Epithelial cell of proximal tubule (primary cell): ENCODE data around the gene KCTD11. TPM values are rescaled to one million over a fixed set of nuclear protein-coding genes. Genes with fewer than 3 reads are reported as not detected.

ENCODE experiments used
- DNase-seq: peaks from one replicate; pipeline ENCODE4 v3.0.0-alpha.2; 2011; ENCODE audit warnings: low read depth
- H3K4me3 ChIP-seq: 2 replicates; pipeline ENCODE4 v1.5.1; 2011; ENCODE audit warnings: low read depth, mild to moderate bottlenecking, low read length
- CTCF ChIP-seq: conservative IDR thresholded peaks from 2 replicates; pipeline ENCODE4 v1.5.1; 2012; ENCODE audit warnings: low read depth, mild to moderate bottlenecking, low read length
- total RNA-seq: library from RNA; depleted of rRNA; stranded (reverse); fragments of >200 nt; gene quantifications from 2 replicates; pipeline ENCODE4 v1.2.3, GENCODE V29; 2015

The KCTD11 gene
- total RNA-seq, 1 donor from 2014 or later, result 12.3 TPM

DNA sequence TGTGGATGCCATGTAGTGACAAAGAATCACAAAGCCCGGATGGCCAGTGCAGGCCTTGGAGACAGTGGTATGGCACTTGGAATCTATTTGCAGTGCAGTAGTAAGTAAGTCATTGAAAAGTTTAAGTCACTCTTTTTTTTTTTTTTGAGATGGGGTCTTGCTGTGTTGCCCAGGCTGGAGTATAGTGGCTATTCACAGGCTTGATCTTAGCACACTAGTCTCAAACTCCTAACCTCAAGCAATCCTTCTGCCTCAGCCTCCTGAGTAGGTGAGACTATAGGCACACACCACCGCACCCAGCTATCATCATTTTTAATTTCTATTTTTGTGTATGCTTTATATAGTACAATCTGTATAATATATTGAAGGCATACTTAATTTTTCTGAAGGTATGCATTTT lies 46.6 kb downstream of the KCTD11 start:
- no peak for DNase-seq
- H3K4me3 ChIP-seq, result no peak overlapping the region
- TF ChIP-seq CTCF, result no peak

DNA sequence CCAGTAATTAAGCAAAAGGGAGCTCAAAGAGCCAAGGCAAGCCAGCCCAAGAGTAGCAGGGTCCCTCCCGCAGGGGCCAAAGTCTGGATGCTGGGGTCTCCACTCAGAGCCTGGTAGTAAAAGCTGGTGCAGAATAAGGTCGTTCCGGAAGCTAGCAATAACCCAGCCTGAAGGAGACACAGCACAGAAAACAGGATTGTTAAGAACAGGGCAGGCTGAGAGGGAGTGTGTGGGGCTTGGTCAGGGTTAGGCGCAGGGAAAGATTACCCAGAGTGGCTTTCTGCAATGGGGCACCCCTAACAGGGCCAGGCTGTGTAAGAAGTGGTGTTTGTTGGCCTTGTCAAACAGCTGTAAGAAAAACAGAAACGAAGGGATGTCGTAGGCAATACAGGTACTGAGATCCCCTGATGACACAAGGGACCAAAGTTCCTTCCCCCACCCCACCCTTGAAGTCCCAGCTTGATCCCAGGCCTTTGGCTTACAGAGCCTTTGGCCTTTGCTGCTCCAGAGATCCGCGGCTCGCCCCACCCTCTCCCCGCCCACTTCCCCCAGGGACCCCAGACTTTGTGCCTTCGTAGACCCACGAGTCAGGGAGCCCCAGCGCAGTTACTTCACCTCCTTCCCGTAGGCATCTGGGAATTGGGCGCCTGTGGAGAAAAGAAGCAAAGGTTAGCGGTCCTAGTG lies 51.2 kb downstream of the KCTD11 start:
- peak overlapping the region; percentile 71 for H3K4me3 ChIP-seq
- DNase-seq, result no peak
- TF ChIP-seq CTCF, result no peak

- no peak for DNase-seq
- TF ChIP-seq CTCF, result no peak
- H3K4me3 ChIP-seq, result peak overlapping the region; percentile 71
Measured at GRCh38 chr17:7403727-7403976, 51.7 kb downstream of the KCTD11 start.

- H3K4me3 ChIP-seq, result peak within 1 kb of the TSS; percentile 71
- no peak for TF ChIP-seq CTCF
- DNase-seq, result peak; percentile 95
Measured at GRCh38 chr17:7403977-7404736, 52.2 kb downstream of the KCTD11 start, which contains the start of gene TMEM256. TSS of gene TMEM256 (minus strand) at chr17:7404097. CDS start at chr17:7404084, 13 bp downstream.

Other genes with a start within 250 kb of the KCTD11 start
- not detected in 2 replicates for gene ASGR2, start 237.3 kb upstream of the KCTD11 start, total RNA-seq
- 0.72 and 5.1 TPM in 2 replicates for gene ASGR1, start 172.8 kb upstream of the KCTD11 start, total RNA-seq
- gene DLG4, start 132.3 kb upstream of the KCTD11 start, total RNA-seq, result 2.6 and 7.8 TPM in 2 replicates
- 320 and 573 TPM in 2 replicates for gene ACADVL, start 132.2 kb upstream of the KCTD11 start, total RNA-seq
- gene DVL2, start 117.6 kb upstream of the KCTD11 start, total RNA-seq, result 46.5 and 68.0 TPM in 2 replicates
- gene PHF23, start 112.7 kb upstream of the KCTD11 start, total RNA-seq, result 27.1 and 42.8 TPM in 2 replicates
- 298 and 570 TPM in 2 replicates for gene GABARAP, start 109.7 kb upstream of the KCTD11 start, total RNA-seq
- gene CTDNEP1, start 100.4 kb upstream of the KCTD11 start, total RNA-seq, result 36.4 and 58.5 TPM in 2 replicates
- gene ELP5, start 99.9 kb upstream of the KCTD11 start, total RNA-seq, result 37.0 and 54.8 TPM in 2 replicates
- 105 and 200 TPM in 2 replicates for gene CLDN7, start 89.7 kb upstream of the KCTD11 start, total RNA-seq
- gene SLC2A4, start 70.4 kb upstream of the KCTD11 start, total RNA-seq, result 0.23 and 0.36 TPM in 2 replicates
- gene YBX2, start 57.5 kb upstream of the KCTD11 start, total RNA-seq, result 0.14 and 0.35 TPM in 2 replicates
- 353 and 817 TPM in 2 replicates for gene EIF5A, start 44.5 kb upstream of the KCTD11 start, total RNA-seq
- 91.5 and 104 TPM in 2 replicates for gene GPS2, start 36.8 kb upstream of the KCTD11 start, total RNA-seq
- gene NEURL4, start 22.8 kb upstream of the KCTD11 start, total RNA-seq, result 13.4 and 19.3 TPM in 2 replicates
- gene ACAP1, start 15.6 kb upstream of the KCTD11 start, total RNA-seq, result 0.81 and 1.4 TPM in 2 replicates
- gene TMEM95, start 3.0 kb downstream of the KCTD11 start, total RNA-seq, result not detected in 2 replicates
- gene TNK1, start 28.9 kb downstream of the KCTD11 start, total RNA-seq, result 5.4 and 7.3 TPM in 2 replicates
- gene PLSCR3, start 42.4 kb downstream of the KCTD11 start, total RNA-seq, result 33.0 and 59.0 TPM in 2 replicates
- gene TMEM256, start 51.9 kb downstream of the KCTD11 start, total RNA-seq, result 134 and 163 TPM in 2 replicates
- 2.5 and 10.3 TPM in 2 replicates for gene NLGN2, start 55.7 kb downstream of the KCTD11 start, total RNA-seq
- gene SPEM1, start 68.2 kb downstream of the KCTD11 start, total RNA-seq, result not detected in 2 replicates
- not detected in 2 replicates for gene SPEM2, start 73.5 kb downstream of the KCTD11 start, total RNA-seq
- not detected in 2 replicates for gene SPEM3, start 76.7 kb downstream of the KCTD11 start, total RNA-seq
- gene TMEM102, start 83.3 kb downstream of the KCTD11 start, total RNA-seq, result 24.6 and 25.0 TPM in 2 replicates
- 0.51 and 11.5 TPM in 2 replicates for gene FGF11, start 87.3 kb downstream of the KCTD11 start, total RNA-seq
- gene CHRNB1, start 92.9 kb downstream of the KCTD11 start, total RNA-seq, result 21.3 and 30.7 TPM in 2 replicates
- gene ZBTB4, start 127.5 kb downstream of the KCTD11 start, total RNA-seq, result 17.9 and 24.6 TPM in 2 replicates
- gene SLC35G6, start 129.3 kb downstream of the KCTD11 start, total RNA-seq, result not detected in 2 replicates
- 30.3 and 30.5 TPM in 2 replicates for gene POLR2A, start 132.2 kb downstream of the KCTD11 start, total RNA-seq
- gene TNFSF12, start 196.9 kb downstream of the KCTD11 start, total RNA-seq, result 25.2 and 31.8 TPM in 2 replicates
- 5.2 and 6.4 TPM in 2 replicates for gene TNFSF13, start 206.6 kb downstream of the KCTD11 start, total RNA-seq
- 62.9 and 113 TPM in 2 replicates for gene SENP3, start 209.8 kb downstream of the KCTD11 start, total RNA-seq
- gene CD68, start 227.5 kb downstream of the KCTD11 start, total RNA-seq, result 10.7 and 16.7 TPM in 2 replicates
- 236 and 272 TPM in 2 replicates for gene MPDU1, start 231.7 kb downstream of the KCTD11 start, total RNA-seq
- 18.7 and 19.0 TPM in 2 replicates for gene SOX15, start 237.9 kb downstream of the KCTD11 start, total RNA-seq